Measurements from ENCODE around the gene TMEM167B. TPM values are rescaled to one million over a fixed set of nuclear protein-coding genes. Genes with fewer than 3 reads are reported as not detected.

The TMEM167B gene
- total RNA-seq, 5 donors from 2014 or later (not counting 1 experiment from before 2014, with no cell fraction given): 33.2 to 55.1 (median 37.1) TPM

DNA sequence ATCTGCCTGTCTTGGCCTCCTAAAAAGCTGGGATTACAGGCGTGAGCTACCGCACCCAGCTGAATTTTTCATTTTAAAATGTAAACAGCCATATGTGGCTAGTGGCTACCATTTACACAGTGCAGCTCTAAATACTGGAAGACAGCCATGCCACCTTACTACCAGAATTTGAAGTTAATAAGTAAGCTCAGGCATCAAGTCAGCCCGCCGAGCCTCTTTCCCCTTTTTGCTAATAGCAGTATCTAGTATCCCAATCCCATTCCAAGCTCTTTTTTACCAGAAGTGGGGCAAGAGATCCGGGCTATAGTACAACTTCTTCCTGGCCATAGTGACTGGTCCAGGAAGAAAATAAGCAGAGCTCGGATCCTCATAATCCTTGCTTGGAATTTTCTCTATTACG lies 29.9 kb upstream of the TMEM167B start:
- no peaks in the 10 kb centered on the region for H3K9me3 Mint-ChIP-seq
- no peak overlapping the region for H3K4me3 ChIP-seq (ENCODE audit: control insufficient read depth in 1 of 2, extremely low read depth in 1 of 2, low read length in 1 of 2)
- H3K4me1 ChIP-seq (ENCODE audit: control insufficient read depth in 1 of 2, extremely low read depth in 1 of 2, insufficient read depth in 2 of 2, low read length in 2 of 2): no peaks in the 10 kb centered on the region
- CTCF ChIA-PET: no interaction called here
- peaks cover 0 to 17% of the 10 kb centered on the region in 2 donors for H3K36me3 ChIP-seq (ENCODE audit: control insufficient read depth in 2 of 2, extremely low read depth in 1 of 2, insufficient read depth in 1 of 2, low read length in 1 of 2)
- H3K27me3 ChIP-seq (replicated peaks in 1 of 2; ENCODE audit: control insufficient read depth in 2 of 2, extremely low read depth in 1 of 2, insufficient read depth in 2 of 2, low read length in 1 of 2): no peaks in the 10 kb centered on the region
- no peaks in the 10 kb centered on the region for H3K4me1 Mint-ChIP-seq
- WGBS (ENCODE audit: insufficient coverage): 100% methylated on average over 1 of the region's 7 CpGs
- peaks cover 15% of the 10 kb centered on the region for H3K36me3 Mint-ChIP-seq
- ATAC-seq (replicated peaks in 1 of 4) (no peak), DNase-seq (no peak)
- no peaks in the 10 kb centered on the region for H3K9me3 ChIP-seq
- no peak overlapping the region for H3K27ac Mint-ChIP-seq
- no peak overlapping the region for H3K27ac ChIP-seq (ENCODE audit: low read length)
- no peak overlapping the region for H3K4me3 Mint-ChIP-seq
- H3K27me3 Mint-ChIP-seq: no peaks in the 10 kb centered on the region
- POLR2A ChIA-PET: interaction anchor here in 1 of 2 donors (0.6 kb wide), 1 partner anchor 31 kb away, joined by 3 read pairs; no protein-coding TSS in a partner anchor

GRCh38 chr1:109061183-109061582 lies 29.4 kb upstream of the TMEM167B start:
- Histone ChIP-seq H3K9me3 (no peaks in the 10 kb centered on the region), H3K4me1 (ENCODE audit: control insufficient read depth in 1 of 2, extremely low read depth in 1 of 2, insufficient read depth in 2 of 2, low read length in 2 of 2) (no peaks in the 10 kb centered on the region), H3K36me3 (ENCODE audit: control insufficient read depth in 2 of 2, extremely low read depth in 1 of 2, insufficient read depth in 1 of 2, low read length in 1 of 2) (peaks cover 0 to 17% of the 10 kb centered on the region in 2 donors), H3K27me3 (replicated peaks in 1 of 2; ENCODE audit: control insufficient read depth in 2 of 2, extremely low read depth in 1 of 2, insufficient read depth in 2 of 2, low read length in 1 of 2) (no peaks in the 10 kb centered on the region), H3K4me3 (ENCODE audit: control insufficient read depth in 1 of 2, extremely low read depth in 1 of 2, low read length in 1 of 2) (no peak overlapping the region), H3K27ac (ENCODE audit: low read length) (no peak overlapping the region)
- 83% methylated on average over 1 of the region's 4 CpGs for WGBS (ENCODE audit: insufficient coverage)
- ATAC-seq (replicated peaks in 1 of 4) (no peak), DNase-seq (no peak)
- Mint-ChIP-seq H3K4me3 (no peak overlapping the region), H3K36me3 (peaks cover 15% of the 10 kb centered on the region), H3K4me1 (no peaks in the 10 kb centered on the region), H3K9me3 (no peaks in the 10 kb centered on the region), H3K27ac (no peak overlapping the region), H3K27me3 (no peaks in the 10 kb centered on the region)
- POLR2A ChIA-PET: interaction anchor here in 1 of 2 donors (0.6 kb wide), 1 partner anchor 31 kb away, joined by 3 read pairs; no protein-coding TSS in a partner anchor
- CTCF ChIA-PET: no interaction called here

DNA sequence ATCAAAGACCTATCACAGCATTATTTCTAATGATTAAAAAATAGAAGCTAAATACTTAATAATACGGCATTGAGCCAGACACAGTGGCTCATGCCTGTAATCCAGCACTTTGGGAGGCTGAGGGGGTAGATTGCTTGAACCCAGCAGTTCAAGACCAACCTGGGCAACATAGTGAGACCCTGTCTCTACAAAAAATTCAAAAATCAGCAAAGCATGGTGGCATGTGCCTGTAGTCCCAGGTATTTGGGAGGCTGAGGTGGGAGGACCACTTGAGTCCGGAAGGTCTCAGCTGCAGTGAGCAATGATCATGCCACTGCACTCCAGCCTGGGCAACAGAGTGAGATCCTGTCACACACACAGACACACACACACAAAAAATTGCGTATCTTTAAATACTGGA lies 25.4 kb upstream of the TMEM167B start:
- DNase-seq (no peak), ATAC-seq (replicated peaks in 1 of 4) (no peak)
- no peaks in the 10 kb centered on the region for H3K9me3 ChIP-seq
- WGBS (ENCODE audit: insufficient coverage): no CpG with 5 or more reads among the region's 3 CpGs
- H3K4me1 ChIP-seq (ENCODE audit: control insufficient read depth in 1 of 2, extremely low read depth in 1 of 2, insufficient read depth in 2 of 2, low read length in 2 of 2): no peaks in the 10 kb centered on the region
- no peaks in the 10 kb centered on the region for H3K9me3 Mint-ChIP-seq
- no peak overlapping the region for H3K27ac Mint-ChIP-seq
- no peaks in the 10 kb centered on the region for H3K27me3 ChIP-seq (replicated peaks in 1 of 2; ENCODE audit: control insufficient read depth in 2 of 2, extremely low read depth in 1 of 2, insufficient read depth in 2 of 2, low read length in 1 of 2)
- H3K4me1 Mint-ChIP-seq: peaks cover 0 to 2% (median 0%) of the 10 kb centered on the region in 3 donors
- H3K27ac ChIP-seq (ENCODE audit: low read length): no peak overlapping the region
- ChIA-PET CTCF (interaction anchor here (0.5 to 0.7 kb wide), 2 partner anchors 13 to 1222 kb away, joined by 3 to 4 read pairs; no protein-coding TSS in a partner anchor), POLR2A (interaction anchor here in 1 of 2 donors (0.7 kb wide), 1 partner anchor 273 kb away, joined by 12 read pairs; no protein-coding TSS in a partner anchor)
- peaks cover 14 to 31% of the 10 kb centered on the region in 2 donors for H3K36me3 ChIP-seq (ENCODE audit: control insufficient read depth in 2 of 2, extremely low read depth in 1 of 2, insufficient read depth in 1 of 2, low read length in 1 of 2)
- H3K4me3 Mint-ChIP-seq: no peak overlapping the region
- H3K36me3 Mint-ChIP-seq: peaks cover 31% of the 10 kb centered on the region
- no peak overlapping the region for H3K4me3 ChIP-seq (ENCODE audit: control insufficient read depth in 1 of 2, extremely low read depth in 1 of 2, low read length in 1 of 2)
- no peaks in the 10 kb centered on the region for H3K27me3 Mint-ChIP-seq

DNA sequence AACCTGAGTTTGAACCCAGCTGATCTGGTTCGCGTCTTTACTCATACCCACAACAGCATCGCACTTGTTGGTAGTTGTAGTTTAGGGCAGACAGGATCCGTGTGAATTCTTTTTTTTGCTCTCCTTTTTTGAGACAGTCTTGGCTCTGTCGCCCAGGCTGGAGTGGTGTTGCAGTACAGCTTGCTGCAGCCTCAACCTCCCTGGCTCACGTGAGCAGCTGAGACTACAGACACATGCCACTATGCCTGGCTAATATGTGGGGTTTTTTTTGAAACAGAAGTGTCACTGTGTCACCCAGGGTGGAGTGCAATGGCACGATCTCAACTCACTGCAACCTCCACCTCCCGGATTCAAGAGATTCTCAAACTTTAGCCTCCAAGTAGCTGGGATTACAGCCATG lies 22.7 kb upstream of the TMEM167B start:
- no CpG with 5 or more reads among the region's 8 CpGs for WGBS (ENCODE audit: insufficient coverage)
- POLR2A ChIA-PET: no interaction called here

GRCh38 chr1:109069294-109069693 lies 21.3 kb upstream of the TMEM167B start:
- peaks cover 8 to 12% (median 9%) of the 10 kb centered on the region in 3 donors for H3K4me1 Mint-ChIP-seq
- Histone ChIP-seq H3K4me3 (ENCODE audit: control insufficient read depth in 1 of 2, extremely low read depth in 1 of 2, low read length in 1 of 2) (no peak overlapping the region), H3K36me3 (ENCODE audit: control insufficient read depth in 2 of 2, extremely low read depth in 1 of 2, insufficient read depth in 1 of 2, low read length in 1 of 2) (peaks cover 14 to 31% of the 10 kb centered on the region in 2 donors), H3K27ac (ENCODE audit: low read length) (no peak overlapping the region), H3K4me1 (ENCODE audit: control insufficient read depth in 1 of 2, extremely low read depth in 1 of 2, insufficient read depth in 2 of 2, low read length in 2 of 2) (no peaks in the 10 kb centered on the region), H3K9me3 (no peaks in the 10 kb centered on the region), H3K27me3 (replicated peaks in 1 of 2; ENCODE audit: control insufficient read depth in 2 of 2, extremely low read depth in 1 of 2, insufficient read depth in 2 of 2, low read length in 1 of 2) (no peaks in the 10 kb centered on the region)
- ChIA-PET POLR2A (no interaction called here), CTCF (no interaction called here)
- peaks cover 32% of the 10 kb centered on the region for H3K36me3 Mint-ChIP-seq
- H3K9me3 Mint-ChIP-seq: no peaks in the 10 kb centered on the region
- no peaks in the 10 kb centered on the region for H3K27me3 Mint-ChIP-seq
- DNase-seq (no peak), ATAC-seq (replicated peaks in 1 of 4) (no peak)
- H3K4me3 Mint-ChIP-seq: no peak overlapping the region
- WGBS (ENCODE audit: insufficient coverage): no CpG with 5 or more reads among the region's 1 CpG
- no peak overlapping the region for H3K27ac Mint-ChIP-seq

More for the DNA sequence above, 22.7 kb upstream of the TMEM167B start:
- Mint-ChIP-seq H3K9me3 (no peaks in the 10 kb centered on the region), H3K27me3 (no peaks in the 10 kb centered on the region), H3K4me1 (peaks cover 5 to 8% (median 5%) of the 10 kb centered on the region in 3 donors), H3K27ac (no peak overlapping the region), H3K36me3 (peaks cover 38% of the 10 kb centered on the region), H3K4me3 (no peak overlapping the region)
- H3K27ac ChIP-seq (ENCODE audit: low read length): no peak overlapping the region
- no peaks in the 10 kb centered on the region for H3K9me3 ChIP-seq
- peaks cover 14 to 37% of the 10 kb centered on the region in 2 donors for H3K36me3 ChIP-seq (ENCODE audit: control insufficient read depth in 2 of 2, extremely low read depth in 1 of 2, insufficient read depth in 1 of 2, low read length in 1 of 2)
- H3K4me3 ChIP-seq (ENCODE audit: control insufficient read depth in 1 of 2, extremely low read depth in 1 of 2, low read length in 1 of 2): no peak overlapping the region
- H3K27me3 ChIP-seq (replicated peaks in 1 of 2; ENCODE audit: control insufficient read depth in 2 of 2, extremely low read depth in 1 of 2, insufficient read depth in 2 of 2, low read length in 1 of 2): no peaks in the 10 kb centered on the region
- DNase-seq (no peak), ATAC-seq (replicated peaks in 1 of 4) (no peak)
- no peaks in the 10 kb centered on the region for H3K4me1 ChIP-seq (ENCODE audit: control insufficient read depth in 1 of 2, extremely low read depth in 1 of 2, insufficient read depth in 2 of 2, low read length in 2 of 2)
- CTCF ChIA-PET: no interaction called here

GRCh38 chr1:109075531-109076490 lies 14.8 kb upstream of the TMEM167B start, which contains the start of gene TAF13:
Gene TAF13, minus strand, starts transcription at chr1:109076003. Its CDS starts 56 bp downstream, at chr1:109075947.
- POLR2A ChIA-PET: interaction anchor here (0.6 to 1.6 kb wide), 9 partner anchors 9 to 515 kb away, joined by 3 to 11 read pairs (median 4); partner anchors contain the start of genes ATXN7L2 (in 1 of the 2) and WDR47 (in 1 of the 2)
- Mint-ChIP-seq H3K27ac (peak within 1 kb of the TSS; percentile 96), H3K9me3 (no peaks in the 10 kb centered on the region), H3K4me1 (peaks cover 22 to 24% (median 24%) of the 10 kb centered on the region in 3 donors), H3K36me3 (peaks cover 3% of the 10 kb centered on the region), H3K4me3 (peak within 1 kb of the TSS; percentile 89 to 97 (median 94)), H3K27me3 (no peaks in the 10 kb centered on the region)
- Histone ChIP-seq H3K27ac (ENCODE audit: low read length) (peak within 1 kb of the TSS; percentile 97), H3K36me3 (ENCODE audit: control insufficient read depth in 2 of 2, extremely low read depth in 1 of 2, insufficient read depth in 1 of 2, low read length in 1 of 2) (peaks cover 0 to 6% of the 10 kb centered on the region in 2 donors), H3K4me3 (ENCODE audit: control insufficient read depth in 1 of 2, extremely low read depth in 1 of 2, low read length in 1 of 2) (peak within 1 kb of the TSS; percentile 60 to 82), H3K27me3 (replicated peaks in 1 of 2; ENCODE audit: control insufficient read depth in 2 of 2, extremely low read depth in 1 of 2, insufficient read depth in 2 of 2, low read length in 1 of 2) (no peaks in the 10 kb centered on the region), H3K4me1 (ENCODE audit: control insufficient read depth in 1 of 2, extremely low read depth in 1 of 2, insufficient read depth in 2 of 2, low read length in 2 of 2) (peaks cover 3 to 7% of the 10 kb centered on the region in 2 experiments), H3K9me3 (no peaks in the 10 kb centered on the region)
- under 1% methylated on average over 32 of the region's 39 CpGs for WGBS (ENCODE audit: insufficient coverage)
- CTCF ChIA-PET: interaction anchor here in 1 of 2 donors (0.7 to 2.6 kb wide), 6 partner anchors 9 to 119 kb away, joined by 3 to 18 read pairs (median 4); partner anchors contain the start of gene WDR47
- DNase-seq: peak; percentile 66 to 91 (median 81)
- peak; percentile 98 to 100 (median 98) for ATAC-seq (replicated peaks in 1 of 4)
